ENCODE data around the gene SPATA2L. TPM values are rescaled to one million over a fixed set of nuclear protein-coding genes. Genes with fewer than 3 reads are reported as not detected.
A peak's percentile ranks its signal among the peaks of the same experiment; 100 is the strongest.
"Not testable (repeated sequence)": the region's sequence is repeated elsewhere in the genome, so short reads cannot be mapped to it uniquely, and the experiment has no call there.

Gene SPATA2L
- total RNA-seq, 1 experiment from 2014 or later, result 14.4 TPM

GRCh38 chr16:89693289-89693731, 8.2 kb downstream of the SPATA2L start:
- no peak for DNase-seq (ENCODE audit: extremely low read depth, low read depth)

GRCh38 chr16:89691986-89692569, 9.4 kb downstream of the SPATA2L start:
- DNase-seq (ENCODE audit: extremely low read depth, low read depth), result no peak

- DNase-seq (ENCODE audit: extremely low read depth, low read depth), result no peak
Observed at GRCh38 chr16:89691231-89691985, 10.1 kb downstream of the SPATA2L start.

GRCh38 chr16:89690392-89690901, 11.1 kb downstream of the SPATA2L start:
- DNase-seq (ENCODE audit: extremely low read depth, low read depth), result no peak

- DNase-seq (ENCODE audit: extremely low read depth, low read depth), result not testable (repeated sequence)
Observed at GRCh38 chr16:89689621-89690020, 11.9 kb downstream of the SPATA2L start.

GRCh38 chr16:89689142-89689541, 12.4 kb downstream of the SPATA2L start:
- DNase-seq (ENCODE audit: extremely low read depth, low read depth), result no peak

- DNase-seq (ENCODE audit: extremely low read depth, low read depth), result no peak
Observed at GRCh38 chr16:89688395-89688794, 13.1 kb downstream of the SPATA2L start.

- DNase-seq (ENCODE audit: extremely low read depth, low read depth), result no peak
Observed at GRCh38 chr16:89687092-89687940, 14.2 kb downstream of the SPATA2L start.

GRCh38 chr16:89686520-89687091, 14.9 kb downstream of the SPATA2L start, which contains the start of gene CDK10:
Gene CDK10, plus strand, starts transcription at chr16:89686689. Its CDS starts 22 bp downstream, at chr16:89686711.
- DNase-seq (ENCODE audit: extremely low read depth, low read depth), result peak; percentile 87

GRCh38 chr16:89685916-89686315, 15.6 kb downstream of the SPATA2L start:
- DNase-seq (ENCODE audit: extremely low read depth, low read depth), result no peak

GRCh38 chr16:89678258-89678657, 23.2 kb downstream of the SPATA2L start:
- no peak for DNase-seq (ENCODE audit: extremely low read depth, low read depth)

- no peak for DNase-seq (ENCODE audit: extremely low read depth, low read depth)
Observed at GRCh38 chr16:89672177-89672941, 29.1 kb downstream of the SPATA2L start.

- not testable (repeated sequence) for DNase-seq (ENCODE audit: extremely low read depth, low read depth)
Observed at GRCh38 chr16:89671565-89671964, 29.9 kb downstream of the SPATA2L start.

GRCh38 chr16:89670496-89671431, 30.7 kb downstream of the SPATA2L start:
- no peak for DNase-seq (ENCODE audit: extremely low read depth, low read depth)

GRCh38 chr16:89669755-89670154, 31.8 kb downstream of the SPATA2L start:
- DNase-seq (ENCODE audit: extremely low read depth, low read depth), result no peak

- DNase-seq (ENCODE audit: extremely low read depth, low read depth), result no peak
Observed at GRCh38 chr16:89668790-89669158, 32.7 kb downstream of the SPATA2L start.

GRCh38 chr16:89667633-89668032, 33.9 kb downstream of the SPATA2L start:
- no peak for DNase-seq (ENCODE audit: extremely low read depth, low read depth)

GRCh38 chr16:89667000-89667399, 34.5 kb downstream of the SPATA2L start:
- DNase-seq (ENCODE audit: extremely low read depth, low read depth), result peak; percentile 44

- not testable (repeated sequence) for DNase-seq (ENCODE audit: extremely low read depth, low read depth)
Observed at GRCh38 chr16:89664238-89664637, 37.3 kb downstream of the SPATA2L start.
